ENCODE data around the gene WNT5B. TPM values are rescaled to one million over a fixed set of nuclear protein-coding genes. Genes with fewer than 3 reads are reported as not detected.
A peak's percentile ranks its signal among the peaks of the same experiment; 100 is the strongest.

Gene WNT5B
- total RNA-seq, 2 donors from 2014 or later = 4.5 to 9.4 TPM

GRCh38 chr12:1661553-1662335 lies 32.7 kb downstream of the WNT5B start:
- peak; percentile 80 for ATAC-seq
- intact Hi-C loops (cut with DNase I, micrococcal nuclease) = no loop called here
- DNase-seq = peak; percentile 94 to 97

- ATAC-seq = peak; percentile 52
- intact Hi-C loops (cut with DNase I, micrococcal nuclease) = no loop called here
- DNase-seq = peak; percentile 70 to 84
Measured at GRCh38 chr12:1662761-1663439, 33.9 kb downstream of the WNT5B start.

- no peak for ATAC-seq
- intact Hi-C loops (cut with DNase I, micrococcal nuclease) = no loop called here
- DNase-seq = no peak
Measured at GRCh38 chr12:1663440-1664132, 34.6 kb downstream of the WNT5B start.

- no peak for ATAC-seq
- DNase-seq = no peak
- intact Hi-C loops (cut with DNase I, micrococcal nuclease) = no loop called here
Measured at GRCh38 chr12:1665366-1665765, 36.3 kb downstream of the WNT5B start.

GRCh38 chr12:1666215-1666614 lies 37.2 kb downstream of the WNT5B start:
- ATAC-seq (no peak), DNase-seq (no peak)
- intact Hi-C loops (cut with DNase I, micrococcal nuclease) = no loop called here

GRCh38 chr12:1666685-1667162 lies 37.7 kb downstream of the WNT5B start:
- ATAC-seq = peak; percentile 29
- intact Hi-C loops (cut with DNase I, micrococcal nuclease) = no loop called here
- DNase-seq = no peak

GRCh38 chr12:1668833-1669543 lies 40.0 kb downstream of the WNT5B start:
- no peak for DNase-seq
- no peak for ATAC-seq
- intact Hi-C loops (cut with DNase I, micrococcal nuclease) = no loop called here

- DNase-seq (peak; percentile 79 to 88), ATAC-seq (peak; percentile 85)
- intact Hi-C loops (cut with DNase I, micrococcal nuclease) = no loop called here
Measured at GRCh38 chr12:1670358-1671268, 41.6 kb downstream of the WNT5B start.

GRCh38 chr12:1676043-1676442 lies 47.0 kb downstream of the WNT5B start:
- no peak for DNase-seq
- intact Hi-C loops (cut with DNase I, micrococcal nuclease) = no loop called here
- no peak for ATAC-seq

GRCh38 chr12:1680804-1681492 lies 51.9 kb downstream of the WNT5B start:
- peak; percentile 26 to 58 for DNase-seq
- peak; percentile 99 for ATAC-seq
- intact Hi-C loops (cut with DNase I, micrococcal nuclease) = no loop called here

GRCh38 chr12:1681493-1681807 lies 52.4 kb downstream of the WNT5B start:
- ATAC-seq (peak; percentile 42), DNase-seq (no peak)

GRCh38 chr12:1688086-1688710 lies 59.2 kb downstream of the WNT5B start:
- intact Hi-C loops (cut with DNase I, micrococcal nuclease) = no loop called here
- DNase-seq (no peak), ATAC-seq (no peak)

More at GRCh38 chr12:1681493-1681807, 52.4 kb downstream of the WNT5B start:
- intact Hi-C loops (cut with DNase I, micrococcal nuclease) = no loop called here

GRCh38 chr12:1690578-1691122 lies 61.6 kb downstream of the WNT5B start, which contains the start of gene ADIPOR2:
ADIPOR2 (plus strand) TSS chr12:1691070; CDS start chr12:1754344, 63,274 bp downstream.
- peak; percentile 98 for ATAC-seq
- intact Hi-C loops (cut with DNase I, micrococcal nuclease) = no loop called here

GRCh38 chr12:1691123-1692007 lies 62.3 kb downstream of the WNT5B start:
- intact Hi-C loops (cut with DNase I, micrococcal nuclease) = no loop called here
- DNase-seq (peak; percentile 37 to 67), ATAC-seq (peak; percentile 53)

More at GRCh38 chr12:1690578-1691122, 61.6 kb downstream of the WNT5B start, which contains the start of gene ADIPOR2:
- peak; percentile 96 for DNase-seq

GRCh38 chr12:1692226-1692625 lies 63.2 kb downstream of the WNT5B start:
- ATAC-seq = no peak
- intact Hi-C loops (cut with DNase I, micrococcal nuclease) = no loop called here
- no peak for DNase-seq

Data from left colon (tissue), 2 donors.